K562 (cell line): ENCODE data around the gene LRRTM2. TPM values are rescaled to one million over a fixed set of nuclear protein-coding genes. Genes with fewer than 3 reads are reported as not detected.

Experiments
- ATAC-seq: fragments of 200-7000 bp; cut with Tn5 transposase; 3 replicates; pipeline ENCODE4 v1.9.1; 2020; ENCODE audit warnings: moderate library complexity
- BruUV-seq: library from RNA; stranded (reverse); fragments of 400-500 nt; replicated peaks from 2 replicates; lab custom pipeline; 2021; lab: Mats Ljungman, UMichigan
- CTCF ChIA-PET: fragments of 300-600 bp; formaldehyde crosslinking; extraction: SDS; loops from one replicate; lab custom pipeline; 2021; ENCODE audit warnings: low intra/inter-chr PET ratio; lab: Yijun Ruan, JAX
- POLR2A ChIA-PET: fragments of 300-600, 350-650 bp; sonication (Branson Sonifier 250); formaldehyde crosslinking; extraction: SDS; loops from one replicate; lab custom pipeline; 2021; ENCODE audit warnings: antibody characterized with exemption, inconsistent platforms; lab: Yijun Ruan, JAX
- DNase-seq, 4 experiments: peaks; one replicate each; pipeline versions ENCODE4 v3.0.0 to v3.0.0-alpha.2; 2011 to 2018; ENCODE audit warnings: low spot score in 3 of 4, mixed read lengths in 3 of 4; ENCODE audit errors: extremely low read depth in 1 of 4
- FAIRE-seq: peaks from 2 replicates; lab custom pipeline; 2011; peaks lifted over from hg19 to GRCh38; lab: Jason Lieb, UNC
- H2AFZ ChIP-seq: 2 replicates; pipeline ENCODE4 v1.6.0; 2011; ENCODE audit warnings: low read depth, low read length, control low read depth, inconsistent platforms
- H3K27ac ChIP-seq: fragments of 200-600 bp; 3 replicates; pipeline ENCODE4 v1.8.0; 2011; ENCODE audit warnings: low read depth, mild to moderate bottlenecking, control low read depth, inconsistent platforms, low read length, moderate library complexity, mixed read lengths; ENCODE audit errors: extremely low read depth
- H3K27me3 ChIP-seq, 2 experiments: fragments of 300-600 bp in 1 of 2; 2 replicates in 1 of 2; 3 replicates in 1 of 2; pipeline versions ENCODE4 v1.6.0 to v1.8.0; 2011; ENCODE audit warnings: inconsistent platforms in 2 of 2, low read length in 2 of 2, mild to moderate bottlenecking in 1 of 2, mixed read lengths in 1 of 2, moderate library complexity in 1 of 2; ENCODE audit not compliant: control insufficient read depth in 2 of 2, insufficient read depth in 2 of 2
- H3K36me3 ChIP-seq: fragments of 300-600 bp; 3 replicates; pipeline ENCODE4 v1.8.0; 2011; ENCODE audit warnings: mild to moderate bottlenecking, low read length, inconsistent platforms; ENCODE audit not compliant: control insufficient read depth, insufficient read depth
- H3K4me1 ChIP-seq, 2 experiments: fragments of 200-600 bp in 1 of 2; replicated peaks in 1 of 2; 2 replicates in 1 of 2; 3 replicates in 1 of 2; pipeline versions ENCODE4 v1.5.1 to v1.8.0; 2011; ENCODE audit warnings: inconsistent platforms in 2 of 2, low read length in 2 of 2, mild to moderate bottlenecking in 1 of 2, mixed read lengths in 1 of 2, moderate library complexity in 1 of 2; ENCODE audit not compliant: control insufficient read depth in 2 of 2, insufficient read depth in 2 of 2
- H3K4me2 ChIP-seq: 2 replicates; pipeline ENCODE4 v1.6.1; 2011; ENCODE audit warnings: low read length, control low read depth, inconsistent platforms, mixed read lengths; ENCODE audit not compliant: insufficient read depth
- H3K4me3 ChIP-seq: fragments of 200-600 bp; sonication (generic), shearing (Covaris generic); 2 replicates; pipeline ENCODE4 v1.5.1; 2016; ENCODE audit warnings: control low read depth, inconsistent platforms
- H3K79me2 ChIP-seq: fragments of 200-600 bp; 3 replicates; pipeline ENCODE4 v1.8.0; 2011; ENCODE audit warnings: low read length, inconsistent platforms; ENCODE audit not compliant: control insufficient read depth, insufficient read depth
- H3K9ac ChIP-seq, 2 experiments: 2 replicates each; pipeline versions ENCODE4 v1.6.0 to v1.6.1; 2011; ENCODE audit warnings: low read depth in 2 of 2, low read length in 2 of 2, control low read depth in 1 of 2, inconsistent platforms in 1 of 2, mild to moderate bottlenecking in 1 of 2, mixed read lengths in 1 of 2; ENCODE audit not compliant: insufficient read depth in 1 of 2
- H3K9me1 ChIP-seq: one replicate; pipeline ENCODE4 v1.6.0; 2011; ENCODE audit warnings: inconsistent platforms, mild to moderate bottlenecking, low read length, moderate library complexity; ENCODE audit not compliant: control insufficient read depth, insufficient read depth
- H3K9me3 ChIP-seq: replicated peaks from 2 replicates; pipeline ENCODE4 v1.5.1; 2011; ENCODE audit warnings: low read depth, low read length, inconsistent platforms; ENCODE audit not compliant: control insufficient read depth, insufficient read depth
- H4K20me1 ChIP-seq: replicated peaks from 2 replicates; pipeline ENCODE4 v1.6.1; 2011; ENCODE audit warnings: low read length, inconsistent platforms, mixed read lengths; ENCODE audit not compliant: control insufficient read depth, insufficient read depth
- BCOR ChIP-seq: fragments of 450-650 bp; IDR thresholded peaks from 2 replicates; pipeline ENCODE4 v1.6.1; 2016
- CBX5 ChIP-seq: IDR thresholded peaks from 2 replicates; pipeline ENCODE4 v1.6.1; 2014; ENCODE audit warnings: low read depth, borderline replicate concordance
- CEBPG ChIP-seq, 3 experiments: fragments of 200-800 bp in 1 of 3; sonication (Bioruptor generic) in 1 of 3; sonication (generic) in 1 of 3; formaldehyde crosslinking in 1 of 3; IDR thresholded peaks in 2 of 3; conservative IDR thresholded peaks in 1 of 3; 2 replicates each; pipeline versions ENCODE4 v1.6.1 to v1.8.0; 2016 to 2022; ENCODE audit warnings: missing compliant biosample characterization in 2 of 3, missing genetic modification characterization in 2 of 3, mild to moderate bottlenecking in 1 of 3, missing genetic modification reagents in 1 of 3
- FOXK1 ChIP-seq: sonication (generic); formaldehyde crosslinking; IDR thresholded peaks from 2 replicates; pipeline ENCODE4 v1.8.0; 2022; ENCODE audit warnings: missing genetic modification reagents, mild to moderate bottlenecking, borderline replicate concordance
- HDAC1 ChIP-seq, 2 experiments: fragments of 450-650 bp; IDR thresholded peaks; 2 replicates each; pipeline ENCODE4 v1.6.1; 2016 to 2017; ENCODE audit warnings: inconsistent platforms in 1 of 2, mild to moderate bottlenecking in 1 of 2, moderate library complexity in 1 of 2
- MAFG ChIP-seq: fragments of 450-650 bp; conservative IDR thresholded peaks from 2 replicates; pipeline ENCODE4 v1.6.1; 2016; ENCODE audit warnings: missing genetic modification characterization, missing compliant biosample characterization
- MCM2 ChIP-seq: fragments of 450-650 bp; IDR thresholded peaks from 2 replicates; pipeline ENCODE4 v1.6.1; 2017; ENCODE audit warnings: low read depth, mild to moderate bottlenecking
- MED1 ChIP-seq: sonication (generic); formaldehyde crosslinking; IDR thresholded peaks from 2 replicates; pipeline ENCODE4 v1.8.1; 2023; ENCODE audit warnings: missing genetic modification reagents, borderline replicate concordance
- NFXL1 ChIP-seq: fragments of 450-650 bp; formaldehyde crosslinking; IDR thresholded peaks from 2 replicates; pipeline ENCODE4 v1.4.0; 2021; ENCODE audit warnings: mild to moderate bottlenecking
- SMARCB1 ChIP-seq: IDR thresholded peaks from 2 replicates; pipeline ENCODE4 v1.6.1; 2011; ENCODE audit warnings: improper control_type of control experiment, low read depth; ENCODE audit not compliant: insufficient read length
- TAF9B ChIP-seq: fragments of 450-650 bp; IDR thresholded peaks from 2 replicates; pipeline ENCODE4 v1.6.1; 2018; ENCODE audit warnings: mild to moderate bottlenecking; ENCODE audit not compliant: partially characterized antibody
- ZFP30 ChIP-seq: fragments of 250-450 bp; sonication (Bioruptor Pico); IDR thresholded peaks from 2 replicates; pipeline ENCODE4 v1.8.0; 2022; ENCODE audit warnings: moderate library complexity, mild to moderate bottlenecking, inconsistent platforms, borderline replicate concordance
- ZNF263 ChIP-seq: sonication (generic); formaldehyde crosslinking; IDR thresholded peaks from 2 replicates; pipeline ENCODE4 v1.8.0; 2022; ENCODE audit warnings: mild to moderate bottlenecking, missing genetic modification reagents, borderline replicate concordance
- ZNF354B ChIP-seq: fragments of 250-450 bp; sonication (Bioruptor Pico); IDR thresholded peaks from 2 replicates; pipeline ENCODE4 v1.4.0; 2020
- ZNF41 ChIP-seq: fragments of 250-450 bp; sonication (Bioruptor Pico); conservative IDR thresholded peaks from 2 replicates; pipeline ENCODE4 v1.4.0; 2020; ENCODE audit warnings: mild to moderate bottlenecking
- ZNF561 ChIP-seq: fragments of 450-650 bp; formaldehyde crosslinking; conservative IDR thresholded peaks from 2 replicates; pipeline ENCODE4 v1.4.0; 2020; ENCODE audit warnings: mild to moderate bottlenecking, moderate library complexity
- WGBS: fragments of 100-300 bp; shearing (Covaris generic); methylation state at CpG from one replicate; pipeline ENCODE4 v1.1.6; 2016; ENCODE audit warnings: low coverage, mixed read lengths; ENCODE audit not compliant: insufficient coverage; ENCODE audit errors: missing lambda C conversion rate; 5-methylcytosine and 5-hydroxymethylcytosine counted together
- in situ Hi-C: fragments of 300-500 bp; cut with MboI; formaldehyde crosslinking; loops from 4 replicates; pipeline ENCODE4 v1.15.0; 2018; ENCODE audit warnings: inconsistent platforms, mixed read lengths
- intact Hi-C: fragments of 100-400 bp; cut with micrococcal nuclease; formaldehyde crosslinking; loops from 2 replicates; pipeline ENCODE4 v1.14.2; 2022
- polyA plus RNA-seq, 8 experiments: library from polyadenylated mRNA; depleted of rRNA in 4 of 8; stranded (reverse) in 5 of 8; unstranded in 3 of 8; fragments of >200 nt; fragmentation: Nextera tagmentation in 2 of 8; fragmentation: Illumina TruSeq in 1 of 8; extraction: Ambion mirVana in 2 of 8; extraction: Trizol in 1 of 8; gene quantifications; 2 replicates each; pipeline versions ENCODE4 v1.2.1 to v1.2.3, GENCODE V29; 2011 to 2014; ENCODE audit warnings: inconsistent platforms in 1 of 8, missing spikeins in 1 of 8
- total RNA-seq, 7 experiments: library from RNA; depleted of rRNA in 6 of 7; stranded (reverse); fragments of >200 nt in 6 of 7; fragmentation: Illumina TruSeq in 2 of 7; extraction: Trizol in 2 of 7; gene quantifications; 2 replicates each; pipeline versions ENCODE4 v1.2.1 to v1.2.3, GENCODE V29; 2011 to 2021; ENCODE audit warnings: low replicate concordance in 1 of 7
- TF ChIP-seq, protein P1 (sequence below), 3 experiments: IDR thresholded peaks in 2 of 3; conservative IDR thresholded peaks in 1 of 3; 2 replicates each; pipeline ENCODE4 v1.5.1; 2011 to 2012; ENCODE audit warnings: low read length in 3 of 3, mild to moderate bottlenecking in 3 of 3, control low read depth in 2 of 3, improper control_type of control experiment in 1 of 3, inconsistent platforms in 1 of 3, low read depth in 1 of 3, mixed read lengths in 1 of 3, moderate library complexity in 1 of 3; ENCODE audit not compliant: insufficient read depth in 2 of 3
- TF ChIP-seq, protein P2 (sequence below): fragments of 250-450 bp; sonication (Bioruptor Pico); IDR thresholded peaks from 2 replicates; pipeline ENCODE4 v1.8.0; 2022; ENCODE audit warnings: inconsistent platforms
- TF ChIP-seq, protein P3 (sequence below): fragments of 250-450 bp; sonication (Bioruptor Pico); IDR thresholded peaks from 2 replicates; pipeline ENCODE4 v1.4.0; 2020; ENCODE audit warnings: mild to moderate bottlenecking

Gene LRRTM2
- total and polyA plus RNA-seq, 9 of the 15 experiments (the other 6 are each of a cell fraction or from before 2014, with no cell fraction given): under 0.01 to 0.07 (median 0.03) TPM; not detected in 4

DNA sequence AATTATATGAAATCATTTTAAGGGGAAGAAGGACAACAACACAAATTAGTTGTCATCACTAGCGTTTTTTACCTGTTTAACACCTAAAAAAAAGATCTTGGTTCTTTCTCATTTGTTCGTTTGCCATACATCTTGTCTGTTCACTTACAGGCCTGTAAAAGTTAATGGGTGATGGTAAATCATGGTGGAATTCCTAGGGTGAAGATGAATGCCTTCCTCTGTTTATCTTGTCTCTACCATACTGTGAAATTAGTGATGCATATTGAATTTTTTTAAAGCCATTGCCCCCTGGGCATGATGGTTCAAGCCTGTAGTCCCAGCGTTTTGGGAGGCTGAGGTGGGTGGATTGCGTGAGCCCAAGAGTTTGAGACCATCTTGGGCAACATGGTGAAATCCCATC, 46.6 kb downstream of the LRRTM2 start:
- in situ Hi-C loops (no loop called here), intact Hi-C loops (loop anchor here (5.0 kb wide), 1 partner anchor 434 kb away; no protein-coding TSS in a partner anchor)
- H2AFZ ChIP-seq: no peak overlapping the region
- H3K4me2 ChIP-seq: no peak overlapping the region
- H4K20me1 ChIP-seq: no peaks in the 10 kb centered on the region
- ATAC-seq (no peak), FAIRE-seq (no peak), DNase-seq (no peak)
- H3K9me3 ChIP-seq: no peaks in the 10 kb centered on the region
- no peak overlapping the region for H3K27ac ChIP-seq
- H3K79me2 ChIP-seq: no peaks in the 10 kb centered on the region
- no peaks in the 10 kb centered on the region for H3K9me1 ChIP-seq
- ChIA-PET CTCF (no interaction called here), POLR2A (no interaction called here)
- BruUV-seq: TSS peak; percentile 27
- no peaks in the 10 kb centered on the region for H3K27me3 ChIP-seq
- H3K4me3 ChIP-seq: no peak overlapping the region
- 66% methylated on average over 4 of the region's 4 CpGs for WGBS
- no peak overlapping the region for H3K9ac ChIP-seq
- H3K4me1 ChIP-seq: no peaks in the 10 kb centered on the region
- H3K36me3 ChIP-seq: peaks cover 42% of the 10 kb centered on the region; the same call in 2 of the 3 replicates
- TF ChIP-seq ZNF41: no peak
- TF ChIP-seq ZNF263 (CRISPR knock-in tag): no peak
- TF ChIP-seq, protein P1, sequence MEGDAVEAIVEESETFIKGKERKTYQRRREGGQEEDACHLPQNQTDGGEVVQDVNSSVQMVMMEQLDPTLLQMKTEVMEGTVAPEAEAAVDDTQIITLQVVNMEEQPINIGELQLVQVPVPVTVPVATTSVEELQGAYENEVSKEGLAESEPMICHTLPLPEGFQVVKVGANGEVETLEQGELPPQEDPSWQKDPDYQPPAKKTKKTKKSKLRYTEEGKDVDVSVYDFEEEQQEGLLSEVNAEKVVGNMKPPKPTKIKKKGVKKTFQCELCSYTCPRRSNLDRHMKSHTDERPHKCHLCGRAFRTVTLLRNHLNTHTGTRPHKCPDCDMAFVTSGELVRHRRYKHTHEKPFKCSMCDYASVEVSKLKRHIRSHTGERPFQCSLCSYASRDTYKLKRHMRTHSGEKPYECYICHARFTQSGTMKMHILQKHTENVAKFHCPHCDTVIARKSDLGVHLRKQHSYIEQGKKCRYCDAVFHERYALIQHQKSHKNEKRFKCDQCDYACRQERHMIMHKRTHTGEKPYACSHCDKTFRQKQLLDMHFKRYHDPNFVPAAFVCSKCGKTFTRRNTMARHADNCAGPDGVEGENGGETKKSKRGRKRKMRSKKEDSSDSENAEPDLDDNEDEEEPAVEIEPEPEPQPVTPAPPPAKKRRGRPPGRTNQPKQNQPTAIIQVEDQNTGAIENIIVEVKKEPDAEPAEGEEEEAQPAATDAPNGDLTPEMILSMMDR (IDR thresholded peaks at IDR 0.05 in 2 of 3, conservative IDR thresholded peaks at IDR 0.05 in 1 of 3; ENCODE audit: insufficient read depth in 2 of 3, low read depth in 1 of 3, low read length in 3 of 3): no peak
- TF ChIP-seq SMARCB1: no peak
- no peak for TF ChIP-seq TAF9B
- TF ChIP-seq ZNF561 (CRISPR knock-in tag): no peak
- TF ChIP-seq CEBPG (CRISPR knock-in tag; IDR thresholded peaks at IDR 0.05): no peak
- no peak for TF ChIP-seq CEBPG (tag; conservative IDR thresholded peaks at IDR 0.05 in 1 of 2, IDR thresholded peaks at IDR 0.05 in 1 of 2)
- TF ChIP-seq NFXL1 (CRISPR knock-in tag): no peak
- TF ChIP-seq BCOR: no peak
- no peak for TF ChIP-seq ZFP30 (CRISPR knock-in tag)
- TF ChIP-seq, protein P2, sequence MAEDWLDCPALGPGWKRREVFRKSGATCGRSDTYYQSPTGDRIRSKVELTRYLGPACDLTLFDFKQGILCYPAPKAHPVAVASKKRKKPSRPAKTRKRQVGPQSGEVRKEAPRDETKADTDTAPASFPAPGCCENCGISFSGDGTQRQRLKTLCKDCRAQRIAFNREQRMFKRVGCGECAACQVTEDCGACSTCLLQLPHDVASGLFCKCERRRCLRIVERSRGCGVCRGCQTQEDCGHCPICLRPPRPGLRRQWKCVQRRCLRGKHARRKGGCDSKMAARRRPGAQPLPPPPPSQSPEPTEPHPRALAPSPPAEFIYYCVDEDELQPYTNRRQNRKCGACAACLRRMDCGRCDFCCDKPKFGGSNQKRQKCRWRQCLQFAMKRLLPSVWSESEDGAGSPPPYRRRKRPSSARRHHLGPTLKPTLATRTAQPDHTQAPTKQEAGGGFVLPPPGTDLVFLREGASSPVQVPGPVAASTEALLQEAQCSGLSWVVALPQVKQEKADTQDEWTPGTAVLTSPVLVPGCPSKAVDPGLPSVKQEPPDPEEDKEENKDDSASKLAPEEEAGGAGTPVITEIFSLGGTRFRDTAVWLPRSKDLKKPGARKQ: no peak
- TF ChIP-seq ZNF354B (CRISPR knock-in tag): no peak
- no peak for TF ChIP-seq FOXK1 (CRISPR knock-in tag)
- no peak for TF ChIP-seq MCM2
- TF ChIP-seq HDAC1 (IDR thresholded peaks at IDR 0.05): no peak
- no peak for TF ChIP-seq CBX5
- TF ChIP-seq, protein P3, sequence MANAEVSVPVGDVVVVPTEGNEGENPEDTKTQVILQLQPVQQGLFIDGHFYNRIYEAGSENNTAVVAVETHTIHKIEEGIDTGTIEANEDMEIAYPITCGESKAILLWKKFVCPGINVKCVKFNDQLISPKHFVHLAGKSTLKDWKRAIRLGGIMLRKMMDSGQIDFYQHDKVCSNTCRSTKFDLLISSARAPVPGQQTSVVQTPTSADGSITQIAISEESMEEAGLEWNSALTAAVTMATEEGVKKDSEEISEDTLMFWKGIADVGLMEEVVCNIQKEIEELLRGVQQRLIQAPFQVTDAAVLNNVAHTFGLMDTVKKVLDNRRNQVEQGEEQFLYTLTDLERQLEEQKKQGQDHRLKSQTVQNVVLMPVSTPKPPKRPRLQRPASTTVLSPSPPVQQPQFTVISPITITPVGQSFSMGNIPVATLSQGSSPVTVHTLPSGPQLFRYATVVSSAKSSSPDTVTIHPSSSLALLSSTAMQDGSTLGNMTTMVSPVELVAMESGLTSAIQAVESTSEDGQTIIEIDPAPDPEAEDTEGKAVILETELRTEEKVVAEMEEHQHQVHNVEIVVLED (CRISPR knock-in tag): no peak
- TF ChIP-seq MAFG (tag): no peak
- TF ChIP-seq MED1 (CRISPR knock-in tag): no peak
